ENCODE results near the gene JMJD1C.

JMJD1C gene

DNA sequence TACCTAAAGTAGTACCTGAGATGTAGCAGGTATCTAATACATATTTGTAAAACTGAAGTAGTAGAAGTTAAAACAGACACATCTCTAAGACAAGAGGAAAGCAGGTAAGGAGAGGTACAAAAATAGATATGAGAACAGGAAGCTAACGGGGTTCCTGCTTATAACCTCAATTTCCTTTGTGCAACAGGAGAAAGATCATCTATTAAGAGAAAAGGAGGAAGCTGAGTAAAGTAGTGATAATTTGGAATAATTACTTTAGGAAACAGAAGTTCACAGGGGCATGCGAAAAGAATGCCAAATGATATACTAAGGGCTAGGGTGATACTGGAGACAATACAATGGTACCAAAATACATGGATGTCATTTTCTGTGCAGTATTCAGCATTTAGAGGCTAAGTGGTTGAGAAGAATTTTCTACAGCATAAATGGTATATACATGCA lies 223.9 kb downstream of the JMJD1C start:
- TF ChIP-seq, protein P1, sequence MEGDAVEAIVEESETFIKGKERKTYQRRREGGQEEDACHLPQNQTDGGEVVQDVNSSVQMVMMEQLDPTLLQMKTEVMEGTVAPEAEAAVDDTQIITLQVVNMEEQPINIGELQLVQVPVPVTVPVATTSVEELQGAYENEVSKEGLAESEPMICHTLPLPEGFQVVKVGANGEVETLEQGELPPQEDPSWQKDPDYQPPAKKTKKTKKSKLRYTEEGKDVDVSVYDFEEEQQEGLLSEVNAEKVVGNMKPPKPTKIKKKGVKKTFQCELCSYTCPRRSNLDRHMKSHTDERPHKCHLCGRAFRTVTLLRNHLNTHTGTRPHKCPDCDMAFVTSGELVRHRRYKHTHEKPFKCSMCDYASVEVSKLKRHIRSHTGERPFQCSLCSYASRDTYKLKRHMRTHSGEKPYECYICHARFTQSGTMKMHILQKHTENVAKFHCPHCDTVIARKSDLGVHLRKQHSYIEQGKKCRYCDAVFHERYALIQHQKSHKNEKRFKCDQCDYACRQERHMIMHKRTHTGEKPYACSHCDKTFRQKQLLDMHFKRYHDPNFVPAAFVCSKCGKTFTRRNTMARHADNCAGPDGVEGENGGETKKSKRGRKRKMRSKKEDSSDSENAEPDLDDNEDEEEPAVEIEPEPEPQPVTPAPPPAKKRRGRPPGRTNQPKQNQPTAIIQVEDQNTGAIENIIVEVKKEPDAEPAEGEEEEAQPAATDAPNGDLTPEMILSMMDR (IDR thresholded peaks at IDR 0.05) = no peak

DNA sequence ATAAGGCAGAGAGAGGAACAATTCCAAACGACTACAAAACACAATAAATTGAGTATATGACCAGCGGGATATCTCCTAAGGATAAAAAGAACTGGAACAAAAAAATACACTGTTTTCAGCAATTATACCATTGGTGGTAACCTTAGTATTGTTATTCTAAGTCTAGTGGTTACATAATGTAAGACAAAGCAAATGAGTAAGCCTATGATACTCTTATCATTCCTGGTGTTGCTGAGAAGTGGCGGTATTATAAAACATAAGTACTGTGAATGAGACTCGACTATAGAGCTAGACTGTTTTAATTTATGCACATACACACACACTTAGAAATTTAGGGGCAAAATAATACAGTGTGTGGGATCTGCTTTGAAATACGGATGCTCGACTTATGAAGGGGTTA lies 225.0 kb downstream of the JMJD1C start:
- TF ChIP-seq, protein P1 (IDR thresholded peaks at IDR 0.05) = no peak

DNA sequence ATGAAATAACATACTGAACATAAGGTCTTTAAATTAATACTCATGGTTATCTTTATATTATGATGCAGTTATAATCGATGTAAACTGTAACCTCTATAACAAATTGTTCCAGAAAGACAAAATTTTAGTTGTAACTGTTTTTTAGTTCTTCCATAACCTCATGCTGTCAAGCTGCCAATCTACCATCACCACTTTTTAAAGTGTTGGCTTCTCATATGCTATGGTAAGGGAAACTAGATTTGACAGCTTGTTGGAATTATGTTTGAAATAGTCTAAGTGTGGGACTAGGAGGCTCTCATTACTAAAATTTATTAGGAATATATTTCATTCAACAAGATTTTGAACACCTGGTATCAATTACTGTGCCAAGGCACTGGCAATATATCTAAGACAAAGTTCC lies 227.3 kb downstream of the JMJD1C start:
- TF ChIP-seq, protein P1 (IDR thresholded peaks at IDR 0.05) = no peak

DNA sequence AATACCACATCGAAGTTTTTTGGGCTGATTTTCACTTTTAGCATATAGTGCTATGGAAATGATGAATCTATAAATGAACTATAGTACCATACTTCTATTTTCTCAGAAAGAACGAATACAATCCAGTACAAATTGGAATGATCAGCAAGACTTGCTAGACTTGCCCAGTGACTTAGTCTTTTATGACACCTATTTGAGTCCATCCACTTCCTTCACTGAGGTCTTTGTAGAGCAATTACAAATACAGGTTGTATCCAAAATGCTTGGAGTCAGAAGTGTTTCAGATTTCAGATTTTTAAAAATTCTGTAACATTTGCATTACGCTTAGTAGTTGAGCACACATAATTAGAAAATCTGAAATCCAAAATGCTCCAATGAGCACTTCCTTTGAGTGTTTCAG lies 228.4 kb downstream of the JMJD1C start:
- TF ChIP-seq, protein P1 (IDR thresholded peaks at IDR 0.05) = no peak

DNA sequence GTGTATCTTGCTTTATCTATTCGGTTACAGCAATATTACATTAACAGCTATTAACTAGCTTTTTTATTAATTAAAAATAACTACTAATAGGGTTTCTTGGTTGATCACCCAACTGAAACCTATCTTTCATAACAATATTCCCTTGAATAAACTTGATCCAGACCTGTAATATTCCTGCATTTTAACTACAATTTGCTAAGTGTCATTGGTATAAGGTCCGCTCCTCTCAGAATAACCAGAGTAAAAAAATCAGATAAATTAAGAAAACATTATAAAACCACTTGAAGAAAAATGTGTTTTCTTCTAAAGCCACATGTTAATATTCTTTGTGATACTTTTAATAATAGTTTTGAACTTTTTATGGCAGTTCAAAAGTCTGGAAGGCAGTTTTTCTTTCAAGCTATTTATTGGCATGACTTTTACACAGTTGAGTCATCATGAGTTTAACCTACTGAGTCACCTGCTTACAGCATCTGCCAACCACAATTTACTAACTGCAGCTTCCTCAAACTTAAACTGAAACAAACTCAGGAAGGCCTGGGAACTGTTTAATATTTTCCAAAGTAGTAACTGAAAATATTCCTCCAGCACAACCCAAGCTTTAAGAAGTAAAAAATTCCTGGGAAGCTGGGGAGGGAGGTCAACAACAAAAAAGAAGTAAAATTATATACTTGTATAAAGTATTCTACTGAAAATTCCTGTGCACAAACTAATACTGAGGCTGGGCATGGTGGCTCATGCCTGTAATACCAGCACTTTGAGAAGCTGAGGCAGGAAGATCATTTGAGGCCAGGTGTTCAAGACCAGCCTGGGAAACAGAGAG lies 229.5 kb downstream of the JMJD1C start:
- TF ChIP-seq, protein P1 (IDR thresholded peaks at IDR 0.05) = no peak

DNA sequence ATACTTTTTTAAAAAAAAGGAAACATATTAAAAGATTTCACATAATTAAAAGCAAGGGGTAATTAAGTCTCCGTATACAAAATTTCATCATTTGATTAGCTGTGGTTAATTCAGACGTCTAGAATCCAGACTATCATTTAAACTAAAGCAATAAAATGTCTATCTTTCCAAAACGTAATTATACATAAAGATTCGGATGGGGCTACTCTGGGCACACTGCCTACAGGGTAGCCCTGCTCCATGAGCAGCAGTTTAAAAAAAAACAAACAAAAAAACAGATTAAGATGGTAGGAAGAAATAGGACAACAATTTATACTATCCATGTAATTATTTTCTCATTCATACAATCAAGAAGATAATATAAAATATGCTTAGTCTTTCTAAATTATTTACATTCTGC lies 236.6 kb downstream of the JMJD1C start:
- TF ChIP-seq, protein P1 (IDR thresholded peaks at IDR 0.05) = no peak

DNA sequence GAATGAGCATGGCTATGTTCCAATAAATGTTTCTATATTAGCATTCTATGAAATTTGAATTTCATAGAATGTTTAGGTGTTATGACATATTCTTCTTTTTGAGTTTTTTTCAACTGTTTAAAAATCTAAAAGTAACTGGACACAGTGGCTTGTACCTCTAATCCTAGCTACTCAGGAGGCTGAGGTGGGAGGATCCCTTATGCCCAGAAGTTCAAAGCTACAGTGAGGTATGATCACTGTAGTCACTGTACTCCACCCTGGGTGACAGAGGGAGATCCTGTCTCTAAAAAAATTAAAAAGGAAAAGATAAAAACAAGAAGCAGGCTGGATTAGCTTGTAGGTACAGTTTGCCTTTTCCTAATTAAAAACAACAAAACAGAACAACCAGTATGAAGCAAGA lies 237.5 kb downstream of the JMJD1C start:
- TF ChIP-seq, protein P1 (IDR thresholded peaks at IDR 0.05) = no peak

Data from LNCAP (cell line).